H1 (cell line): ENCODE data around the gene OAT. TPM values are rescaled to one million over a fixed set of nuclear protein-coding genes. Genes with fewer than 3 reads are reported as not detected.

ENCODE experiments used
- CTCF ChIA-PET: fragments of 300-600 bp; sonication (Branson Sonifier 250); formaldehyde crosslinking; loops from one replicate; lab custom pipeline; 2021; ENCODE audit not compliant: partially characterized antibody; lab: Charles Lee
- POLR2A ChIA-PET: fragments of 300-600 bp; sonication (Branson Sonifier 250); formaldehyde crosslinking; loops from one replicate; lab custom pipeline; 2021; ENCODE audit warnings: inconsistent platforms; ENCODE audit not compliant: partially characterized antibody; lab: Charles Lee
- DNase-seq, 2 experiments: peaks; one replicate each; pipeline versions ENCODE4 v3.0.0 to v3.0.0-alpha.2; 2010 to 2022; ENCODE audit warnings: low spot score in 2 of 2, low read depth in 1 of 2, mixed read lengths in 1 of 2
- FAIRE-seq: peaks from 2 replicates; lab custom pipeline; 2011; peaks lifted over from hg19 to GRCh38; lab: Jason Lieb, UNC
- H2AFZ ChIP-seq: 2 replicates; pipeline ENCODE4 v1.8.1; 2012; ENCODE audit warnings: low read length, inconsistent platforms
- H2AK5ac ChIP-seq: 2 replicates; pipeline ENCODE4 v1.6.1; 2013; ENCODE audit warnings: low read depth, low read length
- H2BK120ac ChIP-seq: replicated peaks from 2 replicates; pipeline ENCODE3; 2013; ENCODE audit warnings: low read depth, low read length, inconsistent platforms
- H2BK12ac ChIP-seq: 2 replicates; pipeline ENCODE4 v1.6.1; 2013; ENCODE audit warnings: low read depth, low read length
- H2BK15ac ChIP-seq: 2 replicates; pipeline ENCODE4 v1.6.1; 2013; ENCODE audit warnings: low read length
- H2BK20ac ChIP-seq: 2 replicates; pipeline ENCODE4 v1.6.1; 2013; ENCODE audit warnings: low read length
- H2BK5ac ChIP-seq: 2 replicates; pipeline ENCODE4 v1.6.1; 2013; ENCODE audit warnings: low read depth, low read length
- H3K14ac ChIP-seq: 2 replicates; pipeline ENCODE4 v1.6.1; 2013; ENCODE audit warnings: inconsistent platforms; ENCODE audit not compliant: insufficient read length
- H3K18ac ChIP-seq: 2 replicates; pipeline ENCODE4 v1.6.1; 2013; ENCODE audit warnings: low read length; ENCODE audit errors: extremely low read depth
- H3K23ac ChIP-seq: 2 replicates; pipeline ENCODE4 v1.6.1; 2013; ENCODE audit warnings: inconsistent platforms; ENCODE audit not compliant: insufficient read length
- H3K23me2 ChIP-seq: 2 replicates; pipeline ENCODE4 v1.6.1; 2013; ENCODE audit warnings: low read depth, low read length
- H3K27ac ChIP-seq: 2 replicates; pipeline ENCODE4 v1.6.1; 2011; ENCODE audit warnings: low read depth, low read length, inconsistent platforms
- H3K27me3 ChIP-seq, 4 experiments: replicated peaks in 1 of 4; 1 replicate in 1 of 4; 2 replicates in 3 of 4; pipeline versions ENCODE4 v1.6.1 to v1.8.1; 2011 to 2013; ENCODE audit warnings: low read length in 3 of 4, mild to moderate bottlenecking in 3 of 4, inconsistent platforms in 2 of 4, mixed read lengths in 2 of 4, moderate library complexity in 1 of 4; ENCODE audit not compliant: control insufficient read depth in 3 of 4, insufficient read depth in 3 of 4; ENCODE audit errors: extremely low read depth in 1 of 4
- H3K36me3 ChIP-seq, 4 experiments: 2 replicates each; pipeline versions ENCODE4 v1.6.1 to v1.8.1; 2011 to 2013; ENCODE audit warnings: mild to moderate bottlenecking in 4 of 4, low read length in 3 of 4, moderate library complexity in 2 of 4, control low read depth in 1 of 4, inconsistent platforms in 1 of 4; ENCODE audit not compliant: insufficient read depth in 4 of 4, control insufficient read depth in 2 of 4
- H3K4ac ChIP-seq: replicated peaks from 2 replicates; pipeline ENCODE3; 2013; ENCODE audit warnings: low read length, low read depth, mixed read lengths, inconsistent platforms; ENCODE audit not compliant: insufficient read length
- H3K4me1 ChIP-seq, 4 experiments: replicated peaks in 1 of 4; 1 replicate in 1 of 4; 2 replicates in 3 of 4; pipeline versions ENCODE4 v1.6.1 to v1.8.1; 2011 to 2013; ENCODE audit warnings: low read length in 3 of 4, inconsistent platforms in 2 of 4, mixed read lengths in 1 of 4; ENCODE audit not compliant: insufficient read depth in 4 of 4, control insufficient read depth in 3 of 4
- H3K4me2 ChIP-seq, 2 experiments: 2 replicates each; pipeline versions ENCODE4 v1.6.1 to v1.8.1; 2011 to 2013; ENCODE audit warnings: low read depth in 2 of 2, low read length in 2 of 2, control low read depth in 1 of 2, inconsistent platforms in 1 of 2, mild to moderate bottlenecking in 1 of 2; ENCODE audit not compliant: insufficient read depth in 1 of 2
- H3K4me3 ChIP-seq, 4 experiments: fragments of 200-600, 300-600 bp in 1 of 4; sonication (generic), shearing (Covaris generic), sonication (Bioruptor Twin) in 1 of 4; 2 replicates each; pipeline versions ENCODE4 v1.5.1 to v1.8.1; 2011 to 2016; ENCODE audit warnings: low read length in 4 of 4, low read depth in 3 of 4, control low read depth in 2 of 4, inconsistent platforms in 2 of 4, mild to moderate bottlenecking in 2 of 4, mixed read lengths in 1 of 4, moderate library complexity in 1 of 4; ENCODE audit not compliant: insufficient read depth in 2 of 4; ENCODE audit errors: extremely low read depth in 1 of 4
- H3K56ac ChIP-seq: replicated peaks from 2 replicates; pipeline ENCODE3; 2013; ENCODE audit warnings: low read depth, mild to moderate bottlenecking, mixed read lengths, low read length, inconsistent platforms; ENCODE audit not compliant: insufficient read length
- H3K79me1 ChIP-seq: 2 replicates; pipeline ENCODE4 v1.6.1; 2013; ENCODE audit warnings: low read depth, low read length, control low read depth
- H3K79me2 ChIP-seq, 2 experiments: 2 replicates each; pipeline versions ENCODE4 v1.6.1 to v1.8.1; 2012 to 2013; ENCODE audit warnings: low read length in 2 of 2, mild to moderate bottlenecking in 2 of 2, inconsistent platforms in 1 of 2; ENCODE audit not compliant: insufficient read depth in 2 of 2, control insufficient read depth in 1 of 2
- H3K9ac ChIP-seq, 4 experiments: replicated peaks in 1 of 4; 1 replicate in 1 of 4; 2 replicates in 3 of 4; pipeline versions ENCODE4 v1.6.1 to v1.8.1; 2011 to 2013; ENCODE audit warnings: low read depth in 3 of 4, low read length in 3 of 4, control low read depth in 2 of 4, mild to moderate bottlenecking in 2 of 4, moderate library complexity in 2 of 4, inconsistent platforms in 1 of 4; ENCODE audit errors: extremely low read depth in 1 of 4
- H3K9me3 ChIP-seq, 2 experiments: 2 replicates each; pipeline versions ENCODE4 v1.6.1 to v1.8.1; 2012 to 2013; ENCODE audit warnings: mild to moderate bottlenecking in 2 of 2, moderate library complexity in 2 of 2, control low read depth in 1 of 2, inconsistent platforms in 1 of 2, low read depth in 1 of 2, low read length in 1 of 2, mixed read lengths in 1 of 2; ENCODE audit not compliant: insufficient read depth in 2 of 2
- H4K20me1 ChIP-seq, 2 experiments: replicated peaks in 1 of 2; 2 replicates each; pipeline versions ENCODE3 to v1.8.1; 2011 to 2013; ENCODE audit warnings: inconsistent platforms in 2 of 2, low read length in 2 of 2, mild to moderate bottlenecking in 1 of 2; ENCODE audit not compliant: insufficient read depth in 2 of 2, control insufficient read depth in 1 of 2
- H4K5ac ChIP-seq: 2 replicates; pipeline ENCODE4 v1.6.1; 2013; ENCODE audit warnings: low read length, low read depth, mixed read lengths, inconsistent platforms; ENCODE audit not compliant: insufficient read length
- H4K8ac ChIP-seq: 2 replicates; pipeline ENCODE4 v1.8.0; 2013; ENCODE audit warnings: mild to moderate bottlenecking, moderate library complexity, low read length, inconsistent platforms; ENCODE audit not compliant: insufficient read depth; ENCODE audit errors: extremely low read depth
- H4K91ac ChIP-seq: replicated peaks from 2 replicates; pipeline ENCODE3; 2013; ENCODE audit warnings: low read length, mixed read lengths, inconsistent platforms; ENCODE audit not compliant: insufficient read length
- CBX8 ChIP-seq: fragments of 300-800, 300-1000 bp; sonication (generic); IDR thresholded peaks from 2 replicates; pipeline ENCODE4 v1.7.1; 2016; ENCODE audit warnings: low read depth, low read length, borderline replicate concordance
- EP300 ChIP-seq, 2 experiments: IDR thresholded peaks; 1 replicate in 1 of 2; 2 replicates in 1 of 2; pipeline ENCODE4 v1.6.1; 2011 to 2012; ENCODE audit warnings: low read depth in 2 of 2, low read length in 2 of 2, mild to moderate bottlenecking in 2 of 2, borderline replicate concordance in 1 of 2, inconsistent platforms in 1 of 2, moderate library complexity in 1 of 2
- MAX ChIP-seq: IDR thresholded peaks from 2 replicates; pipeline ENCODE4 v1.6.1; 2012; ENCODE audit warnings: inconsistent platforms
- NANOG ChIP-seq: IDR thresholded peaks from 2 replicates; pipeline ENCODE4 v1.6.1; 2011; ENCODE audit warnings: low read length, low read depth, mild to moderate bottlenecking, inconsistent platforms; ENCODE audit not compliant: insufficient read depth, poor library complexity, severe bottlenecking
- NRF1 ChIP-seq: IDR thresholded peaks from 2 replicates; pipeline ENCODE4 v1.6.1; 2011; ENCODE audit warnings: mild to moderate bottlenecking, low read depth, low read length, improper control_type of control experiment
- RAD21 ChIP-seq, 2 experiments: IDR thresholded peaks in 1 of 2; conservative IDR thresholded peaks in 1 of 2; 2 replicates each; pipeline ENCODE4 v1.6.1; 2011; ENCODE audit warnings: low read depth in 2 of 2, low read length in 2 of 2, improper control_type of control experiment in 1 of 2, inconsistent platforms in 1 of 2, mild to moderate bottlenecking in 1 of 2, moderate library complexity in 1 of 2
- RXRA ChIP-seq: IDR thresholded peaks from 2 replicates; pipeline ENCODE4 v1.6.1; 2011; ENCODE audit warnings: low read depth, mild to moderate bottlenecking, low read length, moderate library complexity; ENCODE audit not compliant: insufficient read depth
- SP2 ChIP-seq: IDR thresholded peaks from 2 replicates; pipeline ENCODE4 v1.6.1; 2012; ENCODE audit warnings: mild to moderate bottlenecking, low read length, inconsistent platforms
- SRF ChIP-seq: IDR thresholded peaks from 2 replicates; pipeline ENCODE4 v1.6.1; 2011; ENCODE audit warnings: mild to moderate bottlenecking, low read depth, low read length, moderate library complexity
- TAF1 ChIP-seq: IDR thresholded peaks from 2 replicates; pipeline ENCODE4 v1.6.1; 2011; ENCODE audit warnings: mild to moderate bottlenecking, low read depth, low read length
- TCF12 ChIP-seq: IDR thresholded peaks from 2 replicates; pipeline ENCODE4 v1.6.1; 2011; ENCODE audit warnings: low read depth, mild to moderate bottlenecking, low read length
- YY1 ChIP-seq: IDR thresholded peaks from 2 replicates; pipeline ENCODE4 v1.6.1; 2011; ENCODE audit warnings: low read depth, mild to moderate bottlenecking, low read length
- WGBS, 2 experiments: shearing (Covaris generic) in 1 of 2; methylation state at CpG; one replicate each; pipeline versions ENCODE4 v1.1.6 to v1.1.7; 2013 to 2015; ENCODE audit warnings: low lambda C conversion rate in 2 of 2, mixed read lengths in 2 of 2, inconsistent platforms in 1 of 2, low coverage in 1 of 2, missing lambda C conversion rate in 1 of 2; ENCODE audit not compliant: insufficient replicate concordance in 2 of 2, insufficient coverage in 1 of 2, insufficient read length in 1 of 2; ENCODE audit errors: extremely low coverage in 1 of 2, missing lambda C conversion rate in 1 of 2; 5-methylcytosine and 5-hydroxymethylcytosine counted together
- polyA plus RNA-seq, 7 experiments: library from polyadenylated mRNA; depleted of rRNA in 3 of 7; stranded (reverse) in 5 of 7; unstranded in 2 of 7; fragments of >200 nt in 5 of 7; fragments of 200-250 nt in 2 of 7; gene quantifications; 1 replicate in 5 of 7; 2 replicates in 1 of 7; 4 replicates in 1 of 7; pipeline versions ENCODE4 v1.2.1 to v1.2.3, GENCODE V29; 2011 to 2013; ENCODE audit warnings: missing spikeins in 2 of 7, mixed read lengths in 2 of 7
- total RNA-seq: library from RNA; stranded (reverse); fragmentation: NEBNext Ultra II Directional; extraction: Animal tissue kit (Norgen Biotek cat#: 25700); gene quantifications from 2 replicates; pipeline ENCODE4 v1.2.1, GENCODE V29; 2021

The OAT gene
- total and polyA plus RNA-seq, 2 of the 8 experiments (the other 6 are each of a cell fraction or from before 2014, with no cell fraction given) = 67.8 to 121 TPM

GRCh38 chr10:124448696-124449169 is 30.0 kb upstream of the OAT start:
- peak overlapping the region; percentile 95 to 96 for H3K4me2 ChIP-seq
- no peak overlapping the region for H3K4ac ChIP-seq
- no peaks in the 10 kb centered on the region for H3K9me3 ChIP-seq
- no peak for FAIRE-seq
- H3K27ac ChIP-seq = no peak overlapping the region
- ChIA-PET CTCF (interaction anchor here (0.5 to 2.8 kb wide), 12 partner anchors 13 to 57 kb away, joined by 3 to 14 read pairs (median 4); partner anchors contain the start of gene LHPP), POLR2A (interaction anchor here (0.6 to 6.5 kb wide), 6 partner anchors 12 to 290 kb away, joined by 3 to 43 read pairs (median 4); partner anchors contain the start of genes LHPP and OAT)
- H3K23me2 ChIP-seq = peaks cover 23% of the 10 kb centered on the region
- no peak overlapping the region for H3K56ac ChIP-seq
- peaks cover 13 to 30% (median 19%) of the 10 kb centered on the region in 4 experiments for H3K4me1 ChIP-seq
- H4K20me1 ChIP-seq = peaks cover 0 to 15% of the 10 kb centered on the region in 2 experiments
- no peak overlapping the region for H3K14ac ChIP-seq
- no peak overlapping the region for H4K8ac ChIP-seq
- DNase-seq = peak in 1 of 2 experiments; percentile 79
- H3K79me2 ChIP-seq = no peaks in the 10 kb centered on the region
- peaks cover 1 to 50% (median 38%) of the 10 kb centered on the region in 4 experiments for H3K27me3 ChIP-seq
- H3K79me1 ChIP-seq = no peaks in the 10 kb centered on the region
- no peak overlapping the region for H2BK20ac ChIP-seq
- no peak overlapping the region for H2AK5ac ChIP-seq
- H3K4me3 ChIP-seq = peak overlapping the region; percentile 33 to 72 (median 66)
- H3K18ac ChIP-seq = no peak overlapping the region; the same call in 1 of the 2 replicates
- H3K9ac ChIP-seq = no peak overlapping the region
- 2% methylated on average over 26 of the region's 26 CpGs; no CpG with 5 or more reads in 1 of the 2 experiments for WGBS, 2 experiments
- no peak overlapping the region for H2AFZ ChIP-seq
- no peak overlapping the region for H4K5ac ChIP-seq
- H2BK120ac ChIP-seq = no peak overlapping the region
- no peak overlapping the region for H2BK12ac ChIP-seq
- no peak overlapping the region for H2BK15ac ChIP-seq
- H4K91ac ChIP-seq = no peak overlapping the region
- no peak overlapping the region for H3K23ac ChIP-seq
- peak overlapping the region; percentile 20; the same call in 1 of the 2 replicates for H2BK5ac ChIP-seq
- peaks cover 0 to 2% (median 0%) of the 10 kb centered on the region in 4 experiments; a peak in 1 of 8 replicates for H3K36me3 ChIP-seq
- no peak for TF ChIP-seq NRF1
- TF ChIP-seq SRF = no peak
- TF ChIP-seq TCF12 = 0 out of 2 replicates have a peak, but pooled peaks have one; percentile 21
- TF ChIP-seq RAD21 (IDR thresholded peaks at IDR 0.05 in 1 of 2, conservative IDR thresholded peaks at IDR 0.05 in 1 of 2; ENCODE audit: low read depth in 2 of 2, low read length in 2 of 2) = peak; percentile 19 to 51; a peak in 3 of 4 replicates
- 0 out of 2 replicates have a peak, but pooled peaks have one; percentile 10 for TF ChIP-seq TAF1
- peak; percentile 43 for TF ChIP-seq NANOG
- TF ChIP-seq MAX = 0 out of 2 replicates have a peak, but pooled peaks have one; percentile 13
- peak in 1 of 2 experiments; percentile 39; a peak in 1 of 3 replicates for TF ChIP-seq EP300 (IDR thresholded peaks at IDR 0.05; ENCODE audit: borderline replicate concordance in 1 of 2, low read depth in 2 of 2, low read length in 2 of 2)
- no peak for TF ChIP-seq CBX8
- 0 out of 2 replicates have a peak, but pooled peaks have one; percentile 16 for TF ChIP-seq YY1
- no peak for TF ChIP-seq RXRA
- TF ChIP-seq SP2 = no peak
